SIG-M5 treated with dmso at 0.1 percent for 504 hours (cell line): ENCODE results near the gene STING1.
"Not testable (repeated sequence)": the region's sequence is repeated elsewhere in the genome, so short reads cannot be mapped to it uniquely, and the experiment has no call there.

Experiments
- DNase-seq: peaks from one replicate; lab custom pipeline; 2025; ENCODE audit not compliant: unreplicated experiment; lab: John Stamatoyannopoulos, UW

The STING1 gene

GRCh38 chr5:139482050-139482889 is at the start of gene STING1:
Gene STING1 (minus strand): TSS chr5:139482758. CDS start chr5:139481704, 1,054 bp downstream.
- peak; percentile 92 for DNase-seq

- no peak for DNase-seq
Observed at GRCh38 chr5:139531772-139532169, 49.2 kb upstream of the STING1 start.

- DNase-seq, result not testable (repeated sequence)
Observed at GRCh38 chr5:139530079-139530478, 47.5 kb upstream of the STING1 start.

GRCh38 chr5:139528695-139529094 is 46.1 kb upstream of the STING1 start:
- DNase-seq, result not testable (repeated sequence)

GRCh38 chr5:139527896-139528467 is 45.4 kb upstream of the STING1 start:
- DNase-seq, result not testable (repeated sequence)

GRCh38 chr5:139527090-139527470 is 44.5 kb upstream of the STING1 start:
- not testable (repeated sequence) for DNase-seq

GRCh38 chr5:139526309-139527089 is 43.9 kb upstream of the STING1 start:
- DNase-seq, result not testable (repeated sequence)

GRCh38 chr5:139525586-139526308 is 43.2 kb upstream of the STING1 start:
- not testable (repeated sequence) for DNase-seq

- no peak for DNase-seq
Observed at GRCh38 chr5:139524940-139525585, 42.5 kb upstream of the STING1 start.

GRCh38 chr5:139524446-139524845 is 41.9 kb upstream of the STING1 start:
- DNase-seq, result no peak

GRCh38 chr5:139523635-139524445 is 41.3 kb upstream of the STING1 start:
- no peak for DNase-seq

GRCh38 chr5:139517683-139518564 is 35.4 kb upstream of the STING1 start:
- DNase-seq, result peak; percentile 67

- DNase-seq, result no peak
Observed at GRCh38 chr5:139514486-139514856, 31.9 kb upstream of the STING1 start.

GRCh38 chr5:139513852-139514485 is 31.4 kb upstream of the STING1 start:
- DNase-seq, result no peak

- peak; percentile 75 for DNase-seq
Observed at GRCh38 chr5:139513434-139513833, 30.9 kb upstream of the STING1 start.

- DNase-seq, result no peak
Observed at GRCh38 chr5:139512786-139513390, 30.3 kb upstream of the STING1 start.

- DNase-seq, result not testable (repeated sequence)
Observed at GRCh38 chr5:139504722-139505121, 22.2 kb upstream of the STING1 start.

GRCh38 chr5:139503879-139504278 is 21.3 kb upstream of the STING1 start:
- DNase-seq, result not testable (repeated sequence)
